ENCODE results near the gene TTLL1. TPM values are rescaled to one million over a fixed set of nuclear protein-coding genes. Genes with fewer than 3 reads are reported as not detected.
"Not testable (repeated sequence)": the region's sequence is repeated elsewhere in the genome, so short reads cannot be mapped to it uniquely, and the experiment has no call there.

Gene TTLL1
- total and polyA plus RNA-seq, 9 of the 15 experiments (the other 6 are each of a cell fraction or from before 2014, with no cell fraction given), result 0.06 to 0.85 (median 0.17) TPM

DNA sequence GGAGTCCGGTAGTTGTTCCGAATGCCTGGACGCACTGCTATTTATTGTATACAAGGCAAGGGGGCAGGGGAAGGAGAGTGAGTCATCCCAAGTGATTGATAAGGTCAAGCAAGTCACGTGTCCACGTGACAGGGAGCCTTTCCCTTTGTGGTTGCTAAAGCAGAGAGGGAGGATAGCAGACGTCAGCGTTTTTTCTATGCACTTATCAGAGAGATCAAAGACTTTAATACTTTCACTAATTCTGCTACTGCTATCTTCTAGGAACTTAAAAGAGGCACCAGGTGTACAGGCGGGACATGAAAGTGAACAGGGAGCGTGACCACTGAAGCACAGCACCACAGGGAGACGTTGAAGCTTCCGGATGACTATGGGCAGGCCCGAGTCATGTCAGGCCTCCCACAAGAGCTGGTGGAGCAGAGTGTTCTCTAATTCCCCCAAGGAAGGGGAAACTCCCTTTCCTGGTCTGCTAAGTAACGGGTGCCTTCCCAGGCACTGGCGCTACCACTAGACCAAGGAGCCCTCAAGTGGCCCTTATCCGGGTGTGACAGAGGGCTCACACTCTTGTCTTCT is 14.9 kb upstream of the TTLL1 start (continued):
- TF ChIP-seq CREM (IDR thresholded peaks at IDR 0.05; ENCODE audit: low read depth) (peak; percentile 56; the same call in 1 of the 2 replicates), ATF1 (tag; IDR thresholded peaks at IDR 0.05) (peak; percentile 58; the same call in 1 of the 2 replicates), MAFK (IDR thresholded peaks at IDR 0.05; ENCODE audit: low read length) (peak; percentile 94), CXXC5 (CRISPR knock-in tag; IDR thresholded peaks at IDR 0.05) (peak; percentile 36; the same call in 1 of the 2 replicates), FOS (IDR thresholded peaks at IDR 0.05; ENCODE audit: extremely low read depth, insufficient read length) (peak; percentile 39), FOXA3 (CRISPR knock-in tag; conservative IDR thresholded peaks at IDR 0.05 in 1 of 2, IDR thresholded peaks at IDR 0.05 in 1 of 2) (peak in 1 of 2 experiments; percentile 33; a peak in 1 of 4 replicates), SMARCA4 (IDR thresholded peaks at IDR 0.05) (peak; percentile 58; the same call in 1 of the 2 replicates), C11orf30 (IDR thresholded peaks at IDR 0.05; ENCODE audit: low read depth) (peak; percentile 94), SMARCE1 (IDR thresholded peaks at IDR 0.05) (peak; percentile 54; the same call in 1 of the 2 replicates)
- not testable (repeated sequence) for TF ChIP-seq ATF1 (CRISPR knock-in tag; IDR thresholded peaks at IDR 0.05)
- TF ChIP-seq, protein P1, sequence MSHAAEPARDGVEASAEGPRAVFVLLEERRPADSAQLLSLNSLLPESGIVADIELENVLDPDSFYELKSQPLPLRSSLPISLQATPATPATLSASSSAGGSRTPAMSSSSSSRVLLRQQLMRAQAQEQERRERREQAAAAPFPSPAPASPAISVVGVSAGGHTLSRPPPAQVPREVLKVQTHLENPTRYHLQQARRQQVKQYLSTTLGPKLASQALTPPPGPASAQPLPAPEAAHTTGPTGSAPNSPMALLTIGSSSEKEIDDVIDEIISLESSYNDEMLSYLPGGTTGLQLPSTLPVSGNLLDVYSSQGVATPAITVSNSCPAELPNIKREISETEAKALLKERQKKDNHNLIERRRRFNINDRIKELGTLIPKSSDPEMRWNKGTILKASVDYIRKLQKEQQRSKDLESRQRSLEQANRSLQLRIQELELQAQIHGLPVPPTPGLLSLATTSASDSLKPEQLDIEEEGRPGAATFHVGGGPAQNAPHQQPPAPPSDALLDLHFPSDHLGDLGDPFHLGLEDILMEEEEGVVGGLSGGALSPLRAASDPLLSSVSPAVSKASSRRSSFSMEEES (CRISPR knock-in tag; IDR thresholded peaks at IDR 0.05), result peak; percentile 69
- TF ChIP-seq, protein P2, sequence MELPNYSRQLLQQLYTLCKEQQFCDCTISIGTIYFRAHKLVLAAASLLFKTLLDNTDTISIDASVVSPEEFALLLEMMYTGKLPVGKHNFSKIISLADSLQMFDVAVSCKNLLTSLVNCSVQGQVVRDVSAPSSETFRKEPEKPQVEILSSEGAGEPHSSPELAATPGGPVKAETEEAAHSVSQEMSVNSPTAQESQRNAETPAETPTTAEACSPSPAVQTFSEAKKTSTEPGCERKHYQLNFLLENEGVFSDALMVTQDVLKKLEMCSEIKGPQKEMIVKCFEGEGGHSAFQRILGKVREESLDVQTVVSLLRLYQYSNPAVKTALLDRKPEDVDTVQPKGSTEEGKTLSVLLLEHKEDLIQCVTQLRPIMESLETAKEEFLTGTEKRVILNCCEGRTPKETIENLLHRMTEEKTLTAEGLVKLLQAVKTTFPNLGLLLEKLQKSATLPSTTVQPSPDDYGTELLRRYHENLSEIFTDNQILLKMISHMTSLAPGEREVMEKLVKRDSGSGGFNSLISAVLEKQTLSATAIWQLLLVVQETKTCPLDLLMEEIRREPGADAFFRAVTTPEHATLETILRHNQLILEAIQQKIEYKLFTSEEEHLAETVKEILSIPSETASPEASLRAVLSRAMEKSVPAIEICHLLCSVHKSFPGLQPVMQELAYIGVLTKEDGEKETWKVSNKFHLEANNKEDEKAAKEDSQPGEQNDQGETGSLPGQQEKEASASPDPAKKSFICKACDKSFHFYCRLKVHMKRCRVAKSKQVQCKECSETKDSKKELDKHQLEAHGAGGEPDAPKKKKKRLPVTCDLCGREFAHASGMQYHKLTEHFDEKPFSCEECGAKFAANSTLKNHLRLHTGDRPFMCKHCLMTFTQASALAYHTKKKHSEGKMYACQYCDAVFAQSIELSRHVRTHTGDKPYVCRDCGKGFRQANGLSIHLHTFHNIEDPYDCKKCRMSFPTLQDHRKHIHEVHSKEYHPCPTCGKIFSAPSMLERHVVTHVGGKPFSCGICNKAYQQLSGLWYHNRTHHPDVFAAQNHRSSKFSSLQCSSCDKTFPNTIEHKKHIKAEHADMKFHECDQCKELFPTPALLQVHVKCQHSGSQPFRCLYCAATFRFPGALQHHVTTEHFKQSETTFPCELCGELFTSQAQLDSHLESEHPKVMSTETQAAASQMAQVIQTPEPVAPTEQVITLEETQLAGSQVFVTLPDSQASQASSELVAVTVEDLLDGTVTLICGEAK (IDR thresholded peaks at IDR 0.05), result 0 out of 2 replicates have a peak, but pooled peaks have one; percentile 22
- TF ChIP-seq, protein P2 (CRISPR knock-in tag; IDR thresholded peaks at IDR 0.05), result not testable (repeated sequence)
- TF ChIP-seq, protein P3, sequence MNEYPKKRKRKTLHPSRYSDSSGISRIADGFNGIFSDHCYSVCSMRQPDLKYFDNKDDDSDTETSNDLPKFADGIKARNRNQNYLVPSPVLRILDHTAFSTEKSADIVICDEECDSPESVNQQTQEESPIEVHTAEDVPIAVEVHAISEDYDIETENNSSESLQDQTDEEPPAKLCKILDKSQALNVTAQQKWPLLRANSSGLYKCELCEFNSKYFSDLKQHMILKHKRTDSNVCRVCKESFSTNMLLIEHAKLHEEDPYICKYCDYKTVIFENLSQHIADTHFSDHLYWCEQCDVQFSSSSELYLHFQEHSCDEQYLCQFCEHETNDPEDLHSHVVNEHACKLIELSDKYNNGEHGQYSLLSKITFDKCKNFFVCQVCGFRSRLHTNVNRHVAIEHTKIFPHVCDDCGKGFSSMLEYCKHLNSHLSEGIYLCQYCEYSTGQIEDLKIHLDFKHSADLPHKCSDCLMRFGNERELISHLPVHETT (CRISPR knock-in tag; conservative IDR thresholded peaks at IDR 0.05 in 1 of 2, IDR thresholded peaks at IDR 0.05 in 1 of 2), result peak in 1 of 2 experiments; percentile 45; a peak in 1 of 4 replicates
- TF ChIP-seq, protein P4, sequence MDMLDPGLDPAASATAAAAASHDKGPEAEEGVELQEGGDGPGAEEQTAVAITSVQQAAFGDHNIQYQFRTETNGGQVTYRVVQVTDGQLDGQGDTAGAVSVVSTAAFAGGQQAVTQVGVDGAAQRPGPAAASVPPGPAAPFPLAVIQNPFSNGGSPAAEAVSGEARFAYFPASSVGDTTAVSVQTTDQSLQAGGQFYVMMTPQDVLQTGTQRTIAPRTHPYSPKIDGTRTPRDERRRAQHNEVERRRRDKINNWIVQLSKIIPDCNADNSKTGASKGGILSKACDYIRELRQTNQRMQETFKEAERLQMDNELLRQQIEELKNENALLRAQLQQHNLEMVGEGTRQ (CRISPR knock-in tag; IDR thresholded peaks at IDR 0.05), result peak; percentile 84

All from K562 (cell line).